Hypothalamus (tissue), 51 donors: ENCODE results near the gene CENPU.
A peak's percentile ranks its signal among the peaks of the same experiment; 100 is the strongest.

Experiments used
- DNase-seq, 51 donors: peaks; one replicate each; lab custom pipeline; 2025; lab: John Stamatoyannopoulos, UW

The CENPU gene

DNA sequence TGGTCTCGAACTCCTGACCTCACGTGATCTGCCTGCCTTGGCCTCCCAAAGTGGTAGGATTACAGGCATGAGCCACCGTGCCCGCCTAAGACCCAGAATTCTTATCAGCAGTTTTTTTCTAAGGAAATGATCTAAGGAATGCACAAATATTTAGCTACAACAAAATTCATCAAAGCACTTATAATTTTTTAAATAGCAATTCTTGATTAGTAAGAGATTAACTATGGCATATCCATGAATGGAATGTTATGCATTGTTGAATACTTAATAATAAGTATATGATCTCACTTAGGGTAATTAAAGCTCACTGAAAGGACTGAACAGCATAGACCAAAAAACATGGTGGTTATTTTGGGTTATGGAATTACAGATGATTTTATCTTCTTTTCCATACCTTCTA lies 18.4 kb downstream of the CENPU start:
- DNase-seq, result no peak

DNA sequence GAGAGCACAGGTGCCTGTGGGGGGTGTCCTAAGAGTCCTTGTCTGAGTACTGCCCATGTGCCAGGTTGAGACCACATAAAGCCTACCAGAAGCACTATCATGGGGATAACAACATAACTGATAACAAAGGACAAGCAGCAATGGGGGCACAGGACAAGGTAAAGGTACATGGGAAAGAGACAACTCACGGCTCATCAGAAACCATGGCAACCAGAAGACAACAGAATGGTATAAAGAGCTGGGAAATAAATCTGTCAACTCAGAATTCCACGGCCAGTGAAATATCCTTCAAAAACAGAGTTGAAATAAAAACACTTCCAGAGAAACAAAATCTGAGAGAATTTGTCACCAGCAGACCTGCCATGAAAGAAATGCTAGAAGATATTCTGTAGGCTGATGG lies 20.0 kb downstream of the CENPU start:
- no peak for DNase-seq

DNA sequence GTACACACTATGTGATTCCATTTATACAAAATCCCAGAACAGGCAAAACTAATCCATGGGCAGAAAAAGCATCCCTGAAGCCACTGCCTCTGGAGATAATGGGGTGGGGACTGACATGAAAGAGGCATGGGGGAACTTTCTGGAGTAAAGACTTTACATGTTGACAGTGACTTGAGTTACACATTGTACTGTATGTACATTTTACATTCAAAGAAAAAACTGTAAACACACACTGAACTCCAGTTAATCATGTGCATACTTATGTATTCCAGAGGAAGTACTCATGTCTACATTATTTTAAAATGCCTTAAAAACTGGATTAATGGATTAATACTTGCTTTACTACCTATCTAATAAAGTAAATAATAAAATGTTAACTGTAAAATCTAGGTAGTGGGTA lies 21.6 kb downstream of the CENPU start:
- no peak for DNase-seq

DNA sequence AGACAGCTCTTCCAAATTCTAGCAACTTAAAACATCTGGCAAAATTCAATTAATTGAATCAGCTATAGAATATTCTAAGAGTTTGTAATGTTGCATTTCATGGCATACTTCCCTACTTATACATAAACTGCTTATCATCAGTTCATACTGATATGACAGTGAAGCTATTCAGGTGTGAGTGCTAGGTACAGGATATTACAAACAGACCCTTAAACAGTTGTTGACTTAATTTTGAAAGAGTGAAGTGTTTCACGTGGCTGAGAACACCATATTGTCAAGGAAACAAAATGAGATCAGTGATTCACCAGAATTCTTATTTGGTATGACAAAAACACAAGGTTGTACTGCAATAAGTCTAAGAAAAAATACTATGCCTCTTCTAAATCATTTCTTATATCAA lies 27.4 kb downstream of the CENPU start:
- DNase-seq, result no peak

DNA sequence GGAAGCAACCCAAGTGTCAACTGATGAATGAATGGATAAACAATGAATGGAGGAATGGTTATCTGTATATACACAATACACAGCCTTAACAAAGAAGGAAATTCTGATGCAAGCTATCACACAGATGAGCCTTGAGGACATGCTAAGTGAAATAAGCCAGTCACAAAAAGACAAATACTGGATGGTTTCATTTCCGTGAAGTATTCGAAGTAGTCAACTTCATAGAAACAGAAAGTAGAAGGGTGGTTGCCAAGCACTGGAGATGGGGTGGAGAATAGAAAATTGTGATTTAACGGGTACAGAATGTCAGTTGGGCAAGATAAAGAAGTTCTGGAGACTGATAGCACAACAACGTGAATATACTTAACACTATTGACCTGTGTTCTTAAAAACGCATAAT lies 28.2 kb downstream of the CENPU start:
- no peak for DNase-seq

DNA sequence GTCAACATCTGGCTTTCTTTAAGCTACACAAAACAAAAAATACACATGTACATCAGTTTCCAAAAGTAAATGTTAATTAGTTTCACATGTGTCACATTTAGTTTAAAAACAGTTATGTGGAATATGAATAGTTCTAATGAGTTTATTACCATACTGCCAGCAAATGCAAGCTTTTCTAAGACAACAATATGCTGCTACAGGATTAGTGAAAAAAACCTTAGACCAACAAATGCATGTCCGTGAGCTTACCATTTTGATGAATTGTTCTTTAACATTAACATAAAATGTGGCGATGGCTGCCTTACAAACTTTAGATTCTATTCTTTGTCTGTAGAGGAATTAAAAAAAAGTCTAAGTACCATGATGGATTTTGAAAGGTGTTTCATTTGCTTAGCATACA lies 31.8 kb downstream of the CENPU start:
- no peak for DNase-seq

DNA sequence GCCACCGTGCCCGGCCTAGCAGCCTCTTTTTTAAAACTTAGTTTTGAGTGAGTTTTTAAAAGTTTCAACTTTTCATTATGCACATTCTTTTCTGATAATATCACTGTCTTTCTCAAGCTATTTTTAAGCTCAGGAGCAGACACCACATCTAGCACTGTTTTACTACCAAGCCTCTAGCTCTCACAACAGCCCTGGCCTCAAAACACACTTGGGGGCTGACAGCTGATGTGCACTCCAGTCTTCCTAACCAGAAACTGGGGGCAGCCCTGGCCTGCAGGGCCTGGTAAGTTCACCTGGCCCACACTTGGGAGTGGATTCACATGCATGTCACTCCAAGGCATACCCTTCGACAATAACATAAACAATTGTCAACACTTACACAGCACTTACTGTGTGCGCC lies 34.0 kb downstream of the CENPU start:
- DNase-seq, result no peak

DNA sequence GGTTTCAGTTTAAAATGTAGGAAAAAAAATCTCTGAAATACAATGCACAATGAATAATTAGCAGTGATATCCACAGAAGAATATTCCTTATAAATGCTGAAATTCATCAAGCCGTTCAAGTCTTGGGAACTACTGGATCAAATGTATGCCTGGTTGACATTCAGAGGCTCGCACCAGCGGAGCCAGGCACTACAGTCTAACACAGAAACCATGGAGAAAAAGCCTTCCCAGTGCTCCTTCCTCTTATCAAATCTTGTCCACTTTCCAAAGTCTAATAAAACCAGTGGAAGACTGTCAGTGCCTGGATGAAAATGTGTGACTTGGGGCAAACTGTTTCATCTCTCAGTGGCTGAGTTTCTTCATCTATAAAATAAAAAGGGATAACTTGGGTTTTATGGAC lies 35.9 kb downstream of the CENPU start:
- no peak for DNase-seq

DNA sequence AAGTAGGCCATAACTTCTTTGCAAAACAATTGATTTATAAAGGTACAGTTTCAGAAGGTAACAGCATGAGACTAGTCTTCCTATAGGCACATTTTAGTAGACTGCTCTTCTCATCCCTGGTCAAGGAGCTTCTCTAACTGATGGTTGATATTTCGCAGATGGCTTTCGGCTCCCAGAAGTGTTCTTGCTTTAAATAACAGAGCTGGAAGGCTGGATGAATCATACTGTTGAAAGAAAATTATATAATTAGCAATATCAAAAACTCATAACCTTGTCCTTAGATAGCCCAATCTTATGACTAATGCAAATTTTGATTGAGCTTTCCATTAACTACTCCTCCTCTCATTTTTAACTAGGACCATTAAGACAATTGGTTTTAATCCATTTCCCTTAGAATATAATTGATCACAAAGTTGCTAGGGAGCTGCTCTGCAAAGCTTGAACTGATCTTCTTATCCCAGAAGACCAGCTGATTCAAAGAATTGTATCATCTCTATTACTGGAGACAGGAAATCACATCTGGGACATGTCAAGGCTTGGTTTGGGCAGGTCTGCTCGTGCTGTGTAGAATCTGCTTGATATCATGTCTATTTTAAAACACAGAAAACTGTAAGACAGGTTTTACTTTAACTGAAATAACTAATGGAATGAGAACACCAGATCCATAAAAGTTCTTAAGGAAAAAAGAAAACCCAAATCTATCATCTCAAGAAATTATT lies 38.6 kb downstream of the CENPU start:
- DNase-seq, result peak in 1 of 51 donors; percentile 12

DNA sequence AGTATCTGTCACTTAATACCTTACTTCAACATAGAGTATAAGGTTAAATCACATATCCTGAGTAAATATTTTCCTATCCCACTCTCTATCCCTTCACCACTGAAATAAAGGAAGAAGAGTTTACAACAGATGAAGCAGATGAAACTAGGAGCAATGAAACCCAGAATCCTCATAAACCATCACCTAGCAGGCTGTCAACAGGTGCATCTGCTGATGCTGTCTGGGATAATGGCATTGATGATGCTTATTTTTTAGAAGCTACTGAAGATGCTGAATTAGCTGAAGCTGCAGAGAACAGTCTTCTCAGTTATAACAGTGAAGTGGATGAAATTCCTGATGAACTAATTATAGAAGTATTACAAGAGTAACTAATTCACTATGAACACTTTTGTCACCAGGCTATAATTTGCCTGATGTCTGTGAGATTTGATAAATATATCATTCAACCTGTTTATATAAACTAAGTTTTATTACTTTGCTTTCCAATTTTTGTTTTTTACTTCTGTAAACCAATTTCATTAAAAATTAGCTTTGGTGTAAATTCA lies 39.4 kb downstream of the CENPU start:
- no peak for DNase-seq

DNA sequence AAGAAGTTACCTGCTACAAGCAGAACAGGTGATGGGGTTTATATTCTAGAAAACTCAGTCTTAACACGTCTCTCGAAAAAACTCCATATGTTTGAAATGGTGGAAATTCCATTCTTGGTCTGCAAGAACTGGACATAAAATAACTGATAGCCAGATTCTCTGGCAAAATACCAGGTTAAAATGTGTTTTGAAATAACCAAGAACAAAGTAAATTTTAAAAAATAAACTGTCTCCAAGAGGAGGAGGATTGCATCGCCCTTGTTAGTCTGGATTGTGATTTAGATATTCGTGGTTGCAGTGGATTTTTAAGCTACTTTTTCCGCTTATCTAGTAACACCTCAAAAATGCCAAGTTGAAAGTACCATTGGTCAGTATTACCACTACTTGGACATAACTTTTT lies 40.8 kb downstream of the CENPU start:
- DNase-seq, result no peak

DNA sequence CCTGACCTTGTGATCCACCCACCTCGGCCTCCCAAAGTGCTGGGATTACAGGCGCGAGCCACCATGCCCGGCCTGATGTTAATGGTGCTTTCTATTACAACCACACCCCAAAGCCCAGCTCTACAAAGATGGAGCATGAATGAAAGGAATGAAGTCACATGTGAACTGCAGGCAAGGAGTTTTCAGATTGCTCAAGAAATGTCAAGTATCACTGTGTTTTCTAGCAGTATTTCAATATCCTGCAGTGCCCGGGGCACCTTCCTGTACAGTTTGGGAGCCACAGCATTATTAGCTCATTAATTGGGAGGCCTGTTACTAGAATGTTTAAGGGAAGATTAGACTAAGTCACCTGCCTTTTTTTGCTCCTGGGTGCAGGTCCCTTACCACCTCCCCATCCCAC lies 44.2 kb downstream of the CENPU start:
- DNase-seq, result no peak

DNA sequence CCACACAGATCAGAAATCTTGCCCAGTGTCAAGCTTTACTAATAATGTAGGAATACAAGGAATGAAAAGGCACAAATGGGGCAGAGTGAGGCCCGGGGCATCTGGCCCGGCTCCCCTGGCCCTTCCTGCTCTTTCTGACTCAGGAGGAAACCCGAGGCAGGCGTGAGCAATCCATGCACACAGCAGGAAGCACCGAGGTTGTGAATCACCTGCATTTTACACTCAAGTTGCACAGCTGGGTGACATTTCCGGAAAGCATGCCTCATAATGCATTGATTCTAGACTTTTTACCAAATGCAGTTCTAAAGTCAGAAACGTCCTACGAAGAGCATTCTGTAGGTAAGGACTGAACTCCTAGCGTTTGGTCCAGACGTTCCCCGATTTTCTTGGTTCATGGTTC lies 45.4 kb downstream of the CENPU start:
- DNase-seq, result no peak

DNA sequence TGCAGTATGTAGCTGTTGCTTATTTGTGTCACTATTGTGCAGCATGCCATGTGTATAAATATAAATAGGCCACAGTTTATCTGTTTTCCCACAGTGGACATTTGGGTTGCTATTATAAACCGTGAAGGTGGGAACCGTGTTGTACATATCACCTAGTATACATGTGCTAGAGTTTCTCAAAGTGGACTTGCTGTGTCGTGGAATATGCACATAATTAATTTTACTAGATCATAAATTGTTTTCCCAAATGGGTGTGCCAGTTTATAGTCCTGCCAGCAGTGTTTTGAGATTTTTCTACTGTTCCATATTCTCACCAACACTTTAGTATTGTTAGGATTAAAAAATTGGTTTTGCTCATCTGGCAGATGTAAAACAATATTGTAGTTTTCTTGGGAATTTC lies 45.9 kb downstream of the CENPU start:
- DNase-seq, result no peak

DNA sequence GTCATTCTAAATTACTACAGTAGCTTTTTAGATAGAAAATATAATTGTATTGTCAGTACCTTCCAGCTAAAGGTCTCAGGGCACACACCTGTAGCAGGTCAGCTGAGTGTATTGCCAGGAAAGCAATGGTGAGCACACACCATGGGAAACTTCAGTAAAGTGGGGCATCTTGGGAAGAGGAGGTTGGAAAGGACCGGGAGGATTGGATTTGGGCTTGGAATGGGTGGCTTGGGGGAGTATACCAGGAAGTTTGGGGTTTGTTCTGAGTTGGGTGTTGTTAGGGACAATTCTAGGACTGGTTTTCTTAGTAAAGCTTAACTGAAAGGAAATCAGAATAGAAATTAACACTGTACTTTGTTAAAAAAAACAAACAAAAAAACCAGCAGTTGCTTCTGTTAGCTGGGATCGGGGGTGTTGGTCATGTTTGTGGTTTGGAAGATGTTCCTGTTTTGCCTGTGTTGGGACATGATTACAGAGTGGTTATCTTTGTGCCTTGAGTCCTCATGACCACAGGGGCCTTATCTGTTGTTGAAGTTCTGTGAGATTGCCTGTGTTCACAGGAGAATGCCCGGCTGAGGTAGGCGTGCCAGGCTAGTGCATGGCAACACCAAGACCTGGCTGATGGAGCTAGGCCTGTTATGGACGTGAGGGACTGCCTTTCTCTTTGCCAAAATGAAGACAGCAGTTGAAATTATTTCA lies 49.3 kb downstream of the CENPU start:
- no peak for DNase-seq

DNA sequence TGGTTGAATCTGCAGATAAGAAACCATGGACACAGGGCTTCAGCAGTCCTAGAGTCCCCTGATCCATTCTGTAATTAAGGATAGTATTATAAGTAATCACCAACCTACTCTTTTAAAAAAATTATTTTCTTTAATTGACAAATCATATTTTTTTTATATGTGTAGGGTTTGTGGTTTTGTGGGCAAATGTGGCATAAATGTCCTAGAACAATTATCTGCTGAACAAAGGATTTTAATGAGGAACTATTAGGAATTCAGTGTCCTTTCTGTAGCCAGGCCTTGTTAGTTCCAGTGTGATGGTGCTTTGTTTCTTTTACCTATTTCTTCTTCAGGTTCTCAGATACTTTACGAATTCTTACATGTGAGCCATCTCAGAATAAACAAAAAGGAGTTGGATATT lies 52.0 kb downstream of the CENPU start:
- DNase-seq, result no peak

DNA sequence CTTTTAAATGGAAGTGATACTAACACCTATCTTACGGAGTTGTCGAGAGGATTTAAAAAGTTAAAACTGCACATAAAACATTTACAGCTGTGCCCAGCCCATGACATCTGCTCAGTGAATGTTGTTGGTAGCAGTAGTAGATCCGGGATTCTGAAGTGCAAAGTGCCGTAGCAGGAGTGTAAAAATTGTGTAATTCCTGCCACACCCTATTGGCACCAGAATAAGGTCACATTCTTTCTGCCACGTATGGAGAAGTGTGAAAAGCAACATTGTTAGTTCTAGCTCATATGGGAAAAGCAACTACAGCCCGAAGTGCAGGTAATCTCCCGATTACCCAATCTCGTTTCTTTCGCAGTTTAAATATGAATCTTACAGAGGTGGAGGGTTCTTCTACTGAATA lies 53.2 kb downstream of the CENPU start:
- no peak for DNase-seq

DNA sequence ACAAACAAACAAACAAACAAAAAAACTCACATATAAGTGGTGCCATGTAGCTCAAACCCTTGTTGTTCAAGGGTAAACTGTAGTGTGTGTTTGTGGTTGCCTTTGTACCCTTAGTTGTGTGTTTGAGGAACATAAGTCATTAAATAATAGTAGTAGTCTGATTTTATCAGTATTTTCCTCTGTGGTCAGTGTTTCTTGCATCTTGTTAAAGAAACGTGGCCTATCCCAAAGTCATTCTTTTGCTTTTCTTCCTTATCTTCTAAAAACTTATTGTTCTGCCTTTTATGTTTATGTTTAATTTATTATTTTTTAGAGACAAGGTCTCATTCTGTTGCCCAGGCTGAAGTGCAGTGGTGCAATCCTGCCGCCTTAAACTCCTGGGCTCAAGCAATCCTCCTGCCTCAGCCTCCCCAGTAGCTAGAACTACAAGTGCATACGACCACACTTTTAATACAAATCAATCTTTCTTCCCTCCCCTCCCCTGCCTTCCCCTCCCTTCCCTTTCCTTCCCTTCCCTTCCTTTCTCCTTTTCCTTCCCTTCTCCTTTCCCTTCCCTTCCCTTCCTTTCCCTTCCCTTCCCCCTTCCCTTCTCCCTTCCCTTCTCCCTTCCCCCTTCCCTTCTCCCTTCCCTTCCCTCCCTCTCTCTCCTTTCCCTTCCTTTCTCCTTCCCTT lies 57.9 kb downstream of the CENPU start:
- no peak for DNase-seq

DNA sequence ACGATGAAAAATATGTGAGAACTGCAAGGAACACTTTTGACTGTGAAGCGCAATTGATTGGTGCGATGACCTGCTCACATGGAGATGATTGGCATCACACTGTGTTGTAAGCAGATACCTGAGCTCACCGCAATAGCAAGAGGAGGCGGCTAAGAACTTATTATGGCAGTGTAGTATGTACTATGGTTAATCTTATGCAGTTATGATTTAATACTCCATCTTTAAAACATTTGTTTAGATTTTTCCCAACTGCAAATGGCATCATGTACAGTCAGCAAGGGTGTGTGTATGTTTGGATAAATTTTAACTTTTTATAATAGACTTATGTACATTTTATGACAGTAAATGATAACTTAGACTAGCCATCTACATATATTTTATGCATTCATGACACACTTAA lies 58.9 kb downstream of the CENPU start:
- DNase-seq, result no peak

DNA sequence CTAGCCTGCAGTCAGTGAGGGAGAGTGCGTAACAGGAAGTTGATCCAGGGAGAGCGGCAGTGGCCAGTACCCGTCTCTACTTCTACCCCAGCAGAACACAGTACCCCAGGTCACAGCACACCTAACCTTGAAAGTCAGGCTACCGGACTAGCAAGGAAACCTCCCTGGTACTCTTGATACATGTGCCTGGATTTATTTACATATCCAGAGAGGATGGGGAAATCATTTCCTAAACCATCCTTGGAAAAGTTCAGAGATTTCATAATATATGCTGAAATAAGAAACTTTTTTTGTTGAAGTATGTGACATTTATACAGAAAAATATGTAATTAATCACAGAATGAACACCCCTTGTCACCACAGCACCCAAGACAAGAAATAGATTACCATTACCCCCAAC lies 59.9 kb downstream of the CENPU start:
- no peak for DNase-seq

DNA sequence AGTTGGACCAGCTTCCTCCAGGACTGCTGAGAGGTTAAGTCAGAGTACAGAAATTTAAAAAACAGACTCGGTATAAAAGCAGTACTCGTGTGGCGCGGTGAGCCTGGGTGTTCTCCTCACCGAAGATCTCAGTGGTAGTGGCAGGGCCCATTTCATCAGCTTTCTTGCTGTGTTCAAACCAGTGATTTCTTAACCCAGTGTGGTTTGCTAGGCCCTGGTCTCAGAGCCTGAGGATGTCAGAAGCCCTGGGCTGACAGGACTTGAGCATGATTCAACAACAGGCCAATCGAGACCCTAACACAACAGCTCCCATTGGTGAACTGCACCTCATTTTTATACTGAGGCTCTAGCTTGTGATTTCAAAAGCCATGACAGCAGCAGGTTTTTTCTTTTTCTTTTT lies 61.2 kb downstream of the CENPU start:
- DNase-seq, result no peak

DNA sequence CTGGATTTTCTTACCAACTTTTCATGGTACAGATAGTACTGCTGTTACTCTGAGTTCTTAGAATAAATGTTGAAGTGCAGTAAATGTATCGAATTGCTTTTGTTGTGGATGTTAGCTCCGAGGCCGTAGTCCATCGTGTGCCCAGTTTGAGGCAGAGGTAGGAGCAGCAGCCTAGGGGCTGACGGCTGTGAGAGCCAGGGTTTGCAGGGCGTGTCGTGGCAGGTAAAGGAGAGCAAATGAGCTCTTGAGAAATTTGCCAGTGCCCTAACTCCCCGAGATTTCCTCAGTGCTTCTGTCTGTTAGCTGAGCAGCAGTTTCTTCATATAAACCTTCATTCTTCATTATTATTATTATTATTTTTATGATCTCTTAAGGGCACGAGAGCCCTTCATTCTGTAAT lies 62.8 kb downstream of the CENPU start:
- DNase-seq, result no peak
